Mucosa of gallbladder (tissue), 1 donor: ENCODE results near the gene PRLR. TPM values are rescaled to one million over a fixed set of nuclear protein-coding genes. Genes with fewer than 3 reads are reported as not detected.

ENCODE experiments used
- DNase-seq: peaks from one replicate; pipeline ENCODE4 v3.0.0-alpha.2; 2020; ENCODE audit warnings: low spot score
- total RNA-seq: library from RNA; stranded (reverse); gene quantifications from one replicate; pipeline ENCODE4 v1.2.1, GENCODE V29; 2021
- donor health status: DM: no; HTN: no; CAD: no.

The PRLR gene
- total RNA-seq, 1 donor from 2014 or later, result 9.3 TPM

GRCh38 chr5:35082530-35082929, 147.8 kb downstream of the PRLR start:
- no peak for DNase-seq

- DNase-seq, result no peak
Observed at GRCh38 chr5:35081134-35081533, 149.2 kb downstream of the PRLR start.

GRCh38 chr5:35073160-35073559, 157.1 kb downstream of the PRLR start:
- DNase-seq, result no peak

- no peak for DNase-seq
Observed at GRCh38 chr5:35069188-35069587, 161.1 kb downstream of the PRLR start.

- no peak for DNase-seq
Observed at GRCh38 chr5:35067985-35068384, 162.3 kb downstream of the PRLR start.

- no peak for DNase-seq
Observed at GRCh38 chr5:35066260-35066795, 164.0 kb downstream of the PRLR start.

GRCh38 chr5:35063414-35063813, 166.9 kb downstream of the PRLR start:
- no peak for DNase-seq

- DNase-seq, result peak; percentile 16
Observed at GRCh38 chr5:35061211-35061770, 169.0 kb downstream of the PRLR start.

- no peak for DNase-seq
Observed at GRCh38 chr5:35060236-35060635, 170.1 kb downstream of the PRLR start.

GRCh38 chr5:35059251-35059650, 171.0 kb downstream of the PRLR start:
- DNase-seq, result no peak

- no peak for DNase-seq
Observed at GRCh38 chr5:35058374-35058788, 171.9 kb downstream of the PRLR start.

- no peak for DNase-seq
Observed at GRCh38 chr5:35056686-35057085, 173.6 kb downstream of the PRLR start.

- no peak for DNase-seq
Observed at GRCh38 chr5:35052838-35053237, 177.4 kb downstream of the PRLR start.

- DNase-seq, result no peak
Observed at GRCh38 chr5:35050541-35051126, 179.7 kb downstream of the PRLR start.

GRCh38 chr5:35048910-35049309, 181.4 kb downstream of the PRLR start:
- DNase-seq, result no peak

- DNase-seq, result no peak
Observed at GRCh38 chr5:35047785-35048404, 182.4 kb downstream of the PRLR start, which contains the start of gene AGXT2. AGXT2 (minus strand) TSS chr5:35047949; CDS start chr5:35047892, 57 bp downstream.

GRCh38 chr5:35046774-35047173, 183.5 kb downstream of the PRLR start:
- no peak for DNase-seq

- DNase-seq, result no peak
Observed at GRCh38 chr5:35045280-35045679, 185.0 kb downstream of the PRLR start.

GRCh38 chr5:35044649-35045048, 185.6 kb downstream of the PRLR start:
- no peak for DNase-seq

- no peak for DNase-seq
Observed at GRCh38 chr5:35042781-35043180, 187.5 kb downstream of the PRLR start.

- DNase-seq, result no peak
Observed at GRCh38 chr5:35041261-35041660, 189.0 kb downstream of the PRLR start.

- DNase-seq, result no peak
Observed at GRCh38 chr5:35038891-35039290, 191.4 kb downstream of the PRLR start.

- no peak for DNase-seq
Observed at GRCh38 chr5:35036536-35036935, 193.8 kb downstream of the PRLR start.
